H9 (cell line): ENCODE results near the gene THPO. TPM values are rescaled to one million over a fixed set of nuclear protein-coding genes. Genes with fewer than 3 reads are reported as not detected.

Experiments
- DNase-seq: peaks from one replicate; pipeline ENCODE4 v3.0.0-alpha.2; 2017
- H2AFZ ChIP-seq: one replicate; pipeline ENCODE4 v1.6.1; 2013; ENCODE audit warnings: mild to moderate bottlenecking, low read length, control low read depth, moderate library complexity
- H2AK5ac ChIP-seq: 2 replicates; pipeline ENCODE4 v1.6.1; 2013; ENCODE audit warnings: low read length, control low read depth, mixed read lengths; ENCODE audit not compliant: insufficient read length
- H2BK120ac ChIP-seq: one replicate; pipeline ENCODE4 v1.6.1; 2013; ENCODE audit warnings: low read depth, mild to moderate bottlenecking, low read length, control low read depth, inconsistent platforms; ENCODE audit not compliant: poor library complexity, severe bottlenecking
- H2BK12ac ChIP-seq: 2 replicates; pipeline ENCODE4 v1.6.1; 2013; ENCODE audit warnings: low read length, control low read depth, mixed read lengths, low read depth; ENCODE audit not compliant: insufficient read length
- H2BK15ac ChIP-seq: 2 replicates; pipeline ENCODE4 v1.6.1; 2013; ENCODE audit warnings: low read depth, low read length, control low read depth
- H2BK20ac ChIP-seq: one replicate; pipeline ENCODE4 v1.6.1; 2013; ENCODE audit warnings: low read depth, mild to moderate bottlenecking, low read length, control low read depth, inconsistent platforms; ENCODE audit not compliant: poor library complexity, severe bottlenecking
- H2BK5ac ChIP-seq: 2 replicates; pipeline ENCODE4 v1.6.1; 2013; ENCODE audit warnings: low read length, control low read depth, mixed read lengths; ENCODE audit not compliant: insufficient read length
- H3K14ac ChIP-seq: 2 replicates; pipeline ENCODE4 v1.6.1; 2013; ENCODE audit warnings: low read length, control low read depth; ENCODE audit not compliant: insufficient read depth
- H3K18ac ChIP-seq: 2 replicates; pipeline ENCODE4 v1.6.1; 2013; ENCODE audit warnings: low read depth, mild to moderate bottlenecking, mixed read lengths, low read length, control low read depth; ENCODE audit not compliant: insufficient read length
- H3K23ac ChIP-seq: 2 replicates; pipeline ENCODE4 v1.6.1; 2013; ENCODE audit warnings: low read length, control low read depth, mixed read lengths, low read depth; ENCODE audit not compliant: insufficient read length
- H3K23me2 ChIP-seq: 2 replicates; pipeline ENCODE4 v1.6.1; 2013; ENCODE audit warnings: low read depth, mild to moderate bottlenecking, mixed read lengths, low read length, control low read depth; ENCODE audit not compliant: insufficient read length, poor library complexity, severe bottlenecking
- H3K27ac ChIP-seq: 2 replicates; pipeline ENCODE4 v1.5.1; 2013; ENCODE audit warnings: low read length, control low read depth, mixed read lengths, low read depth; ENCODE audit not compliant: insufficient read length
- H3K27me3 ChIP-seq: 2 replicates; pipeline ENCODE4 v1.6.1; 2013; ENCODE audit warnings: low read length, control low read depth, inconsistent platforms; ENCODE audit not compliant: insufficient read depth
- H3K4ac ChIP-seq: 2 replicates; pipeline ENCODE4 v1.6.1; 2013; ENCODE audit warnings: low read depth, mild to moderate bottlenecking, control low read depth, inconsistent platforms, low read length, moderate library complexity
- H3K4me1 ChIP-seq: 2 replicates; pipeline ENCODE4 v1.6.1; 2013; ENCODE audit warnings: low read length, control low read depth, inconsistent platforms; ENCODE audit not compliant: insufficient read depth
- H3K4me2 ChIP-seq: 2 replicates; pipeline ENCODE4 v1.6.1; 2013; ENCODE audit warnings: low read length, control low read depth, mixed read lengths; ENCODE audit not compliant: insufficient read length, insufficient read depth
- H3K56ac ChIP-seq: 2 replicates; pipeline ENCODE4 v1.6.1; 2013; ENCODE audit warnings: low read depth, mild to moderate bottlenecking, mixed read lengths, low read length, control low read depth; ENCODE audit not compliant: insufficient read length
- H3K79me1 ChIP-seq: 2 replicates; pipeline ENCODE4 v1.6.1; 2013; ENCODE audit warnings: low read depth, mild to moderate bottlenecking, moderate library complexity, low read length, control low read depth, inconsistent platforms; ENCODE audit not compliant: insufficient read depth, poor library complexity, severe bottlenecking
- H3K79me2 ChIP-seq: 2 replicates; pipeline ENCODE4 v1.6.1; 2013; ENCODE audit warnings: low read length, control low read depth, inconsistent platforms; ENCODE audit not compliant: insufficient read depth
- H3K9ac ChIP-seq: 2 replicates; pipeline ENCODE4 v1.6.1; 2013; ENCODE audit warnings: low read length, control low read depth, mixed read lengths; ENCODE audit not compliant: insufficient read length; ENCODE audit errors: extremely low read depth
- H3K9me3 ChIP-seq: one replicate; pipeline ENCODE4 v1.6.1; 2013; ENCODE audit warnings: low read depth, low read length, inconsistent platforms; ENCODE audit not compliant: control insufficient read depth
- H3T11ph ChIP-seq: one replicate; pipeline ENCODE4 v1.6.1; 2013; ENCODE audit warnings: mild to moderate bottlenecking, low read length, control low read depth, inconsistent platforms
- H4K20me1 ChIP-seq: one replicate; pipeline ENCODE4 v1.6.1; 2013; ENCODE audit not compliant: control insufficient read depth, insufficient read length, insufficient read depth
- H4K5ac ChIP-seq: 2 replicates; pipeline ENCODE4 v1.6.1; 2013; ENCODE audit warnings: low read depth, mild to moderate bottlenecking, mixed read lengths, low read length, control low read depth; ENCODE audit not compliant: insufficient read length
- H4K8ac ChIP-seq: replicated peaks from 2 replicates; pipeline ENCODE4 v1.6.1; 2013; ENCODE audit warnings: low read length, control low read depth, mixed read lengths, low read depth; ENCODE audit not compliant: insufficient read length
- H4K91ac ChIP-seq: 2 replicates; pipeline ENCODE4 v1.6.1; 2013; ENCODE audit warnings: low read depth, mild to moderate bottlenecking, moderate library complexity, mixed read lengths, low read length, control low read depth; ENCODE audit not compliant: insufficient read length
- H3K27ac Mint-ChIP-seq, 3 experiments: 2 replicates in 2 of 3; 3 replicates in 1 of 3; pipeline ENCODE4 v1.8.0; 2020 to 2021; ENCODE audit warnings: mixed read lengths in 3 of 3, mild to moderate bottlenecking in 1 of 3, moderate library complexity in 1 of 3
- H3K27me3 Mint-ChIP-seq: 2 replicates; pipeline ENCODE4 v1.8.0; 2021; ENCODE audit warnings: low read depth, mild to moderate bottlenecking, moderate library complexity, mixed read lengths
- H3K36me3 Mint-ChIP-seq, 3 experiments: 2 replicates in 2 of 3; 3 replicates in 1 of 3; pipeline ENCODE4 v1.8.0; 2020 to 2021; ENCODE audit warnings: low read depth in 3 of 3, mixed read lengths in 3 of 3; ENCODE audit not compliant: insufficient read depth in 1 of 3
- H3K4me1 Mint-ChIP-seq, 2 experiments: 2 replicates each; pipeline ENCODE4 v1.8.0; 2020; ENCODE audit warnings: mixed read lengths in 2 of 2
- H3K4me3 Mint-ChIP-seq, 2 experiments: 2 replicates in 1 of 2; 3 replicates in 1 of 2; pipeline ENCODE4 v1.8.0; 2020 to 2021; ENCODE audit warnings: mild to moderate bottlenecking in 2 of 2, mixed read lengths in 2 of 2, moderate library complexity in 1 of 2
- H3K9me3 Mint-ChIP-seq, 2 experiments: 2 replicates in 1 of 2; 3 replicates in 1 of 2; pipeline ENCODE4 v1.8.0; 2020; ENCODE audit warnings: mild to moderate bottlenecking in 2 of 2, mixed read lengths in 2 of 2, moderate library complexity in 1 of 2
- CTCF ChIP-seq: fragments of 200-600 bp; sonication (generic); conservative IDR thresholded peaks from 3 replicates; pipeline ENCODE4 v1.8.0; 2021; ENCODE audit warnings: antibody characterized with exemption, mild to moderate bottlenecking
- WGBS: extraction: QIAGEN DNeasy Blood & Tissue Kit; methylation state at CpG from one replicate; pipeline ENCODE4 v1.1.7; 2013; ENCODE audit warnings: missing lambda C conversion rate, low lambda C conversion rate, mixed read lengths; ENCODE audit not compliant: insufficient read length; ENCODE audit errors: extremely low coverage; 5-methylcytosine and 5-hydroxymethylcytosine counted together
- total RNA-seq: library from RNA; stranded (reverse); gene quantifications from 2 replicates; pipeline ENCODE4 v1.2.1, GENCODE V29; 2021

THPO gene
- total RNA-seq, 1 experiment from 2014 or later, result 0.85 TPM

DNA sequence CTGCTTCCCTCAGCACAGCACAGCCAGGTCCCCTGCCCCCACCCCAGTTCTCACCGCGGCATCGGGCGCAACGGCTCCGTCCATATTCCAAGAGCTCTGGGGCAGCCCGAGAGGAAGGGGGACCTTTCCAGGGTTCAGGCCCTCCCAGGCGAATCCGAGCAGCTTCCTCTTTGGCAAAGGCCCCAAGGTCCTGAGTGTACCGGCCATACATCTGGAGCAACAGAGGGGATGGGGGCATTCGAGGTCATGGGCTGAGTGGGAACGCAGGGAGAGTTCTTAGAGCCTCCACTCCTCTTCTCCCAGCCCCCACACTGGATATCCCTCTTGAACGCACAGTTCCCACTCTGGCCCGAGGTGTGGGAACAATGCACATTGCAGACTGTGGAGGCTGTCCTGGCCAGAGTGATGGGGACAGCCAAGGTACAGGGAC is 19.1 kb downstream of the THPO start:
- H3K9ac ChIP-seq, result no peak overlapping the region
- H3K23me2 ChIP-seq, result peaks cover 25% of the 10 kb centered on the region
- no peak overlapping the region for H3K27ac Mint-ChIP-seq
- peak overlapping the region in 1 of 2 experiments; percentile 10; a peak in 1 of 5 replicates for H3K4me3 Mint-ChIP-seq
- H3K27me3 ChIP-seq, result no peaks in the 10 kb centered on the region; the same call in 1 of the 2 replicates
- peak; percentile 21 for DNase-seq
- H2BK20ac ChIP-seq, result no peak overlapping the region
- no peak overlapping the region for H3K23ac ChIP-seq
- H3K4me1 Mint-ChIP-seq, result peaks cover 18 to 24% of the 10 kb centered on the region in 2 experiments
- WGBS, result no CpG with 5 or more reads among the region's 14 CpGs
- H3K4me1 ChIP-seq, result peaks cover 2% of the 10 kb centered on the region; the same call in 1 of the 2 replicates
- H3K4me2 ChIP-seq, result no peak overlapping the region
- no peak overlapping the region for H3T11ph ChIP-seq
- H3K27ac ChIP-seq, result no peak overlapping the region
- no peak overlapping the region for H3K56ac ChIP-seq
- H3K27me3 Mint-ChIP-seq, result peaks cover 8% of the 10 kb centered on the region
- H3K4ac ChIP-seq, result no peak overlapping the region
- no peak overlapping the region for H4K5ac ChIP-seq
- H3K14ac ChIP-seq, result no peak overlapping the region
- no peaks in the 10 kb centered on the region; a peak in 1 of 5 replicates for H3K9me3 Mint-ChIP-seq
- H3K79me1 ChIP-seq, result no peaks in the 10 kb centered on the region
- no peak overlapping the region for H2BK15ac ChIP-seq
- H2BK120ac ChIP-seq, result no peak overlapping the region
- no peak overlapping the region for H4K8ac ChIP-seq
- peaks cover 15 to 36% (median 33%) of the 10 kb centered on the region in 3 experiments; a peak in 6 of 7 replicates for H3K36me3 Mint-ChIP-seq
- H2BK5ac ChIP-seq, result no peak overlapping the region
- H3K18ac ChIP-seq, result no peak overlapping the region
- peaks cover 2% of the 10 kb centered on the region for H4K20me1 ChIP-seq
- H2BK12ac ChIP-seq, result no peak overlapping the region
- no peak overlapping the region for H2AK5ac ChIP-seq
- H2AFZ ChIP-seq, result no peak overlapping the region
- no peak for TF ChIP-seq CTCF
- no peaks in the 10 kb centered on the region for H3K9me3 ChIP-seq
- H4K91ac ChIP-seq, result no peak overlapping the region
- no peaks in the 10 kb centered on the region; the same call in 1 of the 2 replicates for H3K79me2 ChIP-seq
